ENCODE data around the gene METAP1.

GRCh38 chr4:98950925-98951324 is 44.6 kb upstream of the METAP1 start:
- no peak for TF ChIP-seq EZH2 (optimal IDR thresholded peaks at IDR 0.05; ENCODE audit: low read depth, low read length)
- TF ChIP-seq, protein P1, sequence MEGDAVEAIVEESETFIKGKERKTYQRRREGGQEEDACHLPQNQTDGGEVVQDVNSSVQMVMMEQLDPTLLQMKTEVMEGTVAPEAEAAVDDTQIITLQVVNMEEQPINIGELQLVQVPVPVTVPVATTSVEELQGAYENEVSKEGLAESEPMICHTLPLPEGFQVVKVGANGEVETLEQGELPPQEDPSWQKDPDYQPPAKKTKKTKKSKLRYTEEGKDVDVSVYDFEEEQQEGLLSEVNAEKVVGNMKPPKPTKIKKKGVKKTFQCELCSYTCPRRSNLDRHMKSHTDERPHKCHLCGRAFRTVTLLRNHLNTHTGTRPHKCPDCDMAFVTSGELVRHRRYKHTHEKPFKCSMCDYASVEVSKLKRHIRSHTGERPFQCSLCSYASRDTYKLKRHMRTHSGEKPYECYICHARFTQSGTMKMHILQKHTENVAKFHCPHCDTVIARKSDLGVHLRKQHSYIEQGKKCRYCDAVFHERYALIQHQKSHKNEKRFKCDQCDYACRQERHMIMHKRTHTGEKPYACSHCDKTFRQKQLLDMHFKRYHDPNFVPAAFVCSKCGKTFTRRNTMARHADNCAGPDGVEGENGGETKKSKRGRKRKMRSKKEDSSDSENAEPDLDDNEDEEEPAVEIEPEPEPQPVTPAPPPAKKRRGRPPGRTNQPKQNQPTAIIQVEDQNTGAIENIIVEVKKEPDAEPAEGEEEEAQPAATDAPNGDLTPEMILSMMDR (IDR thresholded peaks at IDR 0.05; ENCODE audit: low read length) = no peak
